HEK293 (cell line): ENCODE data around the gene NCKAP5.

ENCODE experiments used
- CTCF ChIA-PET: fragments of 350-600 bp; formaldehyde crosslinking; extraction: SDS; loops from one replicate; lab custom pipeline; 2021; ENCODE audit warnings: antibody characterized with exemption; lab: Yijun Ruan, JAX
- POLR2A ChIA-PET: fragments of 300-600 bp; formaldehyde crosslinking; extraction: SDS; loops from one replicate; lab custom pipeline; 2020; ENCODE audit warnings: antibody characterized with exemption, inconsistent platforms; lab: Yijun Ruan, JAX
- H3K27ac ChIP-seq: fragments of 200-500 bp; sonication (Bioruptor generic); 2 replicates; pipeline ENCODE4 v1.5.1; 2014; ENCODE audit warnings: low read depth, low read length, control low read depth, inconsistent platforms; ENCODE audit errors: extremely low read depth
- H3K36me3 ChIP-seq, 2 experiments: fragments of 200-500 bp in 1 of 2; sonication (Bioruptor generic) in 1 of 2; 1 replicate in 1 of 2; 2 replicates in 1 of 2; pipeline ENCODE4 v1.5.1; 2014 to 2017; ENCODE audit warnings: inconsistent platforms in 2 of 2, low read length in 2 of 2; ENCODE audit not compliant: control insufficient read depth in 2 of 2, insufficient read depth in 1 of 2
- H3K4me1 ChIP-seq: fragments of 200-500 bp; sonication (Bioruptor generic); 2 replicates; pipeline ENCODE4 v1.5.1; 2014; ENCODE audit warnings: mild to moderate bottlenecking, low read length, inconsistent platforms; ENCODE audit not compliant: control insufficient read depth, insufficient read depth
- H3K4me3 ChIP-seq: 2 replicates; pipeline ENCODE4 v1.5.1; 2011; ENCODE audit warnings: low read depth, mild to moderate bottlenecking, control low read depth, low read length, moderate library complexity
- H3K9me3 ChIP-seq: fragments of 200-500 bp; sonication (Bioruptor generic); 2 replicates; pipeline ENCODE4 v1.5.1; 2014; ENCODE audit warnings: low read depth, low read length, inconsistent platforms; ENCODE audit not compliant: control insufficient read depth, insufficient read depth
- AEBP2 ChIP-seq: fragments of 450-650 bp; formaldehyde crosslinking; IDR thresholded peaks from 2 replicates; pipeline ENCODE4 v1.5.1; 2016; ENCODE audit warnings: missing biosample characterization, missing genetic modification characterization, borderline replicate concordance
- HOXC10 ChIP-seq: sonication (generic); formaldehyde crosslinking; IDR thresholded peaks from 2 replicates; pipeline ENCODE4 v1.8.1; 2023; ENCODE audit warnings: mild to moderate bottlenecking, missing genetic modification reagents
- PRDM1 ChIP-seq: fragments of 450-650 bp; formaldehyde crosslinking; IDR thresholded peaks from 2 replicates; pipeline ENCODE4; 2016; ENCODE audit warnings: missing biosample characterization, missing genetic modification characterization
- PRDM10 ChIP-seq: fragments of 450-650 bp; formaldehyde crosslinking; IDR thresholded peaks from 2 replicates; pipeline ENCODE4 v1.5.1; 2016; ENCODE audit warnings: missing biosample characterization, missing genetic modification characterization
- SCRT1 ChIP-seq: fragments of 450-650 bp; formaldehyde crosslinking; IDR thresholded peaks from 2 replicates; pipeline ENCODE4 v1.5.1; 2016; ENCODE audit warnings: missing biosample characterization, missing genetic modification characterization, borderline replicate concordance
- SP7 ChIP-seq: fragments of 450-650 bp; formaldehyde crosslinking; IDR thresholded peaks from 2 replicates; pipeline ENCODE4 v1.5.1; 2016; ENCODE audit warnings: missing biosample characterization, missing genetic modification characterization
- TCF7L2 ChIP-seq: IDR thresholded peaks from 2 replicates; pipeline ENCODE4 v1.6.1; 2011; ENCODE audit warnings: low read depth, mild to moderate bottlenecking, inconsistent platforms, low read length, moderate library complexity, borderline replicate concordance
- WT1 ChIP-seq: fragments of 450-650 bp; formaldehyde crosslinking; IDR thresholded peaks from 2 replicates; pipeline ENCODE4 v1.5.1; 2016; ENCODE audit warnings: missing biosample characterization, missing genetic modification characterization
- ZBTB1 ChIP-seq: fragments of 450-650 bp; formaldehyde crosslinking; IDR thresholded peaks from 2 replicates; pipeline ENCODE4 v1.5.1; 2016; ENCODE audit warnings: missing biosample characterization, missing genetic modification characterization
- ZBTB10 ChIP-seq: fragments of 450-650 bp; formaldehyde crosslinking; IDR thresholded peaks from 2 replicates; pipeline ENCODE4 v1.5.1; 2016; ENCODE audit warnings: missing biosample characterization, missing genetic modification characterization
- ZBTB21 ChIP-seq: fragments of 450-650 bp; formaldehyde crosslinking; IDR thresholded peaks from 2 replicates; pipeline ENCODE4 v1.5.1; 2017; ENCODE audit warnings: missing biosample characterization, missing genetic modification characterization
- ZBTB48 ChIP-seq: fragments of 450-650 bp; formaldehyde crosslinking; IDR thresholded peaks from 2 replicates; pipeline ENCODE4 v1.5.1; 2016; ENCODE audit warnings: missing biosample characterization, missing genetic modification characterization
- ZFP37 ChIP-seq: fragments of 450-650 bp; formaldehyde crosslinking; IDR thresholded peaks from 2 replicates; pipeline ENCODE4 v1.5.1; 2016; ENCODE audit warnings: missing biosample characterization, missing genetic modification characterization
- ZNF121 ChIP-seq: fragments of 450-650 bp; formaldehyde crosslinking; IDR thresholded peaks from 2 replicates; pipeline ENCODE4 v1.5.1; 2016; ENCODE audit warnings: missing biosample characterization, missing genetic modification characterization
- ZNF148 ChIP-seq: fragments of 450-650 bp; formaldehyde crosslinking; IDR thresholded peaks from 2 replicates; pipeline ENCODE4 v1.5.0; 2017; ENCODE audit warnings: missing biosample characterization, missing genetic modification characterization, borderline replicate concordance
- ZNF654 ChIP-seq: fragments of 450-650 bp; formaldehyde crosslinking; IDR thresholded peaks from 2 replicates; pipeline ENCODE4 v1.5.1; 2016; ENCODE audit warnings: low read depth, missing biosample characterization, missing genetic modification characterization
- ZNF768 ChIP-seq: fragments of 450-650 bp; formaldehyde crosslinking; IDR thresholded peaks from 2 replicates; pipeline ENCODE4 v1.5.1; 2018; ENCODE audit warnings: missing biosample characterization, mild to moderate bottlenecking, missing genetic modification characterization
- ZNF791 ChIP-seq: fragments of 450-650 bp; formaldehyde crosslinking; IDR thresholded peaks from 2 replicates; pipeline ENCODE4 v1.5.1; 2016; ENCODE audit warnings: missing biosample characterization, missing genetic modification characterization

Gene NCKAP5

GRCh38 chr2:132979339-132980093 is 588.7 kb downstream of the NCKAP5 start:
- POLR2A ChIA-PET: no interaction called here
- H3K9me3 ChIP-seq: no peaks in the 10 kb centered on the region
- TF ChIP-seq PRDM1: no peak
- no peak for TF ChIP-seq SCRT1
- no peak for TF ChIP-seq ZNF654 (tag by site-specific recombination)
- TF ChIP-seq TCF7L2: no peak
- TF ChIP-seq AEBP2: no peak
- no peak for TF ChIP-seq ZBTB1 (tag by site-specific recombination)
- TF ChIP-seq ZFP37: no peak
- TF ChIP-seq ZNF791: no peak
- TF ChIP-seq WT1 (tag by site-specific recombination): no peak
- TF ChIP-seq ZNF121: no peak
- TF ChIP-seq PRDM10 (tag by site-specific recombination): no peak
- no peak for TF ChIP-seq ZBTB21 (tag by site-specific recombination)
- no peak for TF ChIP-seq ZBTB48 (tag by site-specific recombination)
- TF ChIP-seq ZNF148 (tag by site-specific recombination): no peak
- no peak for TF ChIP-seq ZNF768 (tag by site-specific recombination)
- no peak for TF ChIP-seq ZBTB10 (tag by site-specific recombination)
- TF ChIP-seq HOXC10 (CRISPR knock-in tag): no peak
- TF ChIP-seq SP7 (tag by site-specific recombination): no peak
- TF ChIP-seq, all 188 proteins: peak for 0
- H3K4me3 ChIP-seq: no peak overlapping the region
- CTCF ChIA-PET: interaction anchor here (0.6 kb wide), 1 partner anchor 76 kb away, joined by 3 read pairs; no protein-coding TSS in a partner anchor
- no peaks in the 10 kb centered on the region for H3K4me1 ChIP-seq
- H3K27ac ChIP-seq: no peak overlapping the region
- H3K36me3 ChIP-seq: no peaks in the 10 kb centered on the region
